HG03135 (cell line): ENCODE data around the gene ATP5PB.
A peak's percentile ranks its signal among the peaks of the same experiment; 100 is the strongest.

Experiments used
- ATAC-seq: cut with Tn5 transposase; IDR thresholded peaks from one replicate; pipeline ENCODE4 v1.9.1; 2021; ENCODE audit warnings: mild to moderate bottlenecking, moderate library complexity; ENCODE audit not compliant: unreplicated experiment

ATP5PB gene

GRCh38 chr1:111474106-111474505 lies 24.8 kb downstream of the ATP5PB start:
- no peak for ATAC-seq

- no peak for ATAC-seq
Observed at GRCh38 chr1:111474521-111474920, 25.3 kb downstream of the ATP5PB start.

- no peak for ATAC-seq
Observed at GRCh38 chr1:111475701-111476100, 26.4 kb downstream of the ATP5PB start.

GRCh38 chr1:111476214-111476613 lies 26.9 kb downstream of the ATP5PB start:
- no peak for ATAC-seq

GRCh38 chr1:111476761-111477309 lies 27.6 kb downstream of the ATP5PB start:
- peak; percentile 80 for ATAC-seq

- ATAC-seq = no peak
Observed at GRCh38 chr1:111480674-111481073, 31.4 kb downstream of the ATP5PB start.

- no peak for ATAC-seq
Observed at GRCh38 chr1:111481387-111482221, 32.3 kb downstream of the ATP5PB start.

GRCh38 chr1:111483166-111483565 lies 33.9 kb downstream of the ATP5PB start:
- ATAC-seq = no peak

- no peak for ATAC-seq
Observed at GRCh38 chr1:111483876-111484275, 34.6 kb downstream of the ATP5PB start.

GRCh38 chr1:111484391-111485026 lies 35.2 kb downstream of the ATP5PB start:
- ATAC-seq = no peak

- no peak for ATAC-seq
Observed at GRCh38 chr1:111486431-111486830, 37.2 kb downstream of the ATP5PB start.

- no peak for ATAC-seq
Observed at GRCh38 chr1:111487133-111487532, 37.9 kb downstream of the ATP5PB start.

GRCh38 chr1:111488669-111489068 lies 39.4 kb downstream of the ATP5PB start:
- no peak for ATAC-seq

GRCh38 chr1:111489604-111490003 lies 40.3 kb downstream of the ATP5PB start:
- no peak for ATAC-seq

- no peak for ATAC-seq
Observed at GRCh38 chr1:111490220-111490619, 41.0 kb downstream of the ATP5PB start.

GRCh38 chr1:111491070-111491469 lies 41.8 kb downstream of the ATP5PB start:
- ATAC-seq = no peak

GRCh38 chr1:111496398-111496797 lies 47.1 kb downstream of the ATP5PB start:
- ATAC-seq = no peak

GRCh38 chr1:111497592-111497991 lies 48.3 kb downstream of the ATP5PB start:
- no peak for ATAC-seq

- no peak for ATAC-seq
Observed at GRCh38 chr1:111499026-111499785, 49.9 kb downstream of the ATP5PB start.

GRCh38 chr1:111501645-111502044 lies 52.4 kb downstream of the ATP5PB start:
- ATAC-seq = no peak

- no peak for ATAC-seq
Observed at GRCh38 chr1:111503585-111504060, 54.4 kb downstream of the ATP5PB start, which contains the start of the genes ADORA3 and TMIGD3. TSS of gene ADORA3 (minus strand) at chr1:111503633. CDS start at chr1:111503354, 279 bp downstream. TSS of gene TMIGD3 (minus strand) at chr1:111503633. CDS start at chr1:111503354, 279 bp downstream.
